Heart left ventricle (tissue), 16 donors: Measurements from ENCODE around the gene ARHGAP26. TPM values are rescaled to one million over a fixed set of nuclear protein-coding genes. Genes with fewer than 3 reads are reported as not detected.

Experiments used
- ATAC-seq, 4 donors: fragments of 200-7000 bp; cut with Tn5 transposase; one replicate each; pipeline ENCODE4 v1.9.1; 2020 to 2022; ENCODE audit warnings: moderate library complexity in 4 of 4, mild to moderate bottlenecking in 3 of 4, moderate number of reproducible peaks in 1 of 4
- DNase-seq, 5 donors: peaks; one replicate each; pipeline ENCODE4 v3.0.0-alpha.2; 2020
- H3K27ac ChIP-seq, 12 donors: fragments of 200-600 bp; sonication (generic) in 4 of 12; one replicate each; pipeline versions ENCODE4 v1.5.0 to v1.8.0; 2016 to 2022; ENCODE audit warnings: mild to moderate bottlenecking in 2 of 12
- H3K27me3 ChIP-seq, 9 donors: fragments of 200-600 bp; sonication (generic) in 2 of 9; one replicate each; pipeline versions ENCODE4 v1.5.1 to v1.8.0; 2016 to 2022; ENCODE audit warnings: mild to moderate bottlenecking in 3 of 9
- H3K36me3 ChIP-seq, 9 donors: fragments of 200-600 bp; sonication (generic) in 2 of 9; one replicate each; pipeline versions ENCODE4 v1.5.0 to v1.8.0; 2018 to 2022; ENCODE audit warnings: mild to moderate bottlenecking in 2 of 9
- H3K4me1 ChIP-seq, 12 donors: fragments of 200-600 bp; sonication (generic) in 4 of 12; one replicate each; pipeline versions ENCODE4 v1.5.0 to v1.8.0; 2016 to 2022; ENCODE audit warnings: mild to moderate bottlenecking in 3 of 12
- H3K4me3 ChIP-seq, 12 donors: fragments of 200-600 bp; sonication (generic) in 4 of 12; one replicate each; pipeline versions ENCODE4 v1.5.0 to v1.8.0; 2017 to 2022; ENCODE audit warnings: mild to moderate bottlenecking in 9 of 12, moderate library complexity in 4 of 12
- H3K9me3 ChIP-seq, 12 donors: fragments of 200-600 bp; sonication (generic) in 4 of 12; one replicate each; pipeline versions ENCODE4 v1.5.0 to v1.8.0; 2016 to 2022; ENCODE audit warnings: mild to moderate bottlenecking in 1 of 12
- POLR2A ChIP-seq, 2 donors: fragments of 450-650 bp; IDR thresholded peaks; one replicate each; pipeline ENCODE4 v1.6.1; 2017; ENCODE audit warnings: antibody characterized with exemption in 2 of 2, mild to moderate bottlenecking in 2 of 2, moderate library complexity in 2 of 2
- WGBS, 4 donors: extraction: QIAGEN DNeasy Blood & Tissue Kit in 2 of 4; methylation state at CpG; one replicate each; pipeline versions ENCODE4 v1.1.5 to v1.1.7; 2013 to 2018; 5-methylcytosine and 5-hydroxymethylcytosine counted together
- intact Hi-C, 10 donors: fragments of 100-400 bp; cut with DNase I; formaldehyde crosslinking; loops; one replicate each; pipeline versions ENCODE4 v1.11.1 to v1.14.2; 2022
- polyA plus RNA-seq, 2 donors: library from polyadenylated mRNA; stranded (reverse); fragments of 200-250 nt; gene quantifications; one replicate each; pipeline ENCODE4 v1.2.3, GENCODE V29; 2013
- total RNA-seq, 9 donors: library from RNA; depleted of rRNA in 2 of 9; stranded (reverse); fragments of >200 nt in 2 of 9; fragmentation: NEBNext Ultra II Directional in 3 of 9; extraction: Animal tissue kit (Norgen Biotek cat#: 25700) in 3 of 9; gene quantifications; one replicate each; pipeline versions ENCODE4 v1.1.0 to v1.2.4, GENCODE V29; 2016 to 2023
- TF ChIP-seq, protein P1 (sequence below), 12 donors: fragments of 200-600 bp; sonication (generic) in 4 of 12; IDR thresholded peaks; one replicate each; pipeline versions ENCODE4 v1.5.0 to v1.8.0; 2018 to 2022; ENCODE audit warnings: antibody characterized with exemption in 12 of 12, mild to moderate bottlenecking in 5 of 12
- donor health status: ischemic (EF 13 %, LVEDD 7.1; RV severe dilation, severe dysfunction).
- donor health status: healthy with polysubstance abuse.
- donor health status: DM: no; HTN: yes; CAD: no.
- donor health status: DM: no; HTN: no; CAD: no.
- donor health status: ischemic (EF 25% LVEDD 6.9; RV normal size, moderate dysfunction).
- donor health status: ischemic (EF 25% LVEDD 5.7; RV mildly dilated, moderate dysfunction).
- donor health status: healthy.
- donor health status: DM: yes; HTN: yes; CAD: no.
- donor health status: ischemic (EF 35%, LVEDD 5.7; RV mildly dilated, moderate dysfunction).
- donor health status: nonischemic (EF 11% LVEDD 7.7; RV severe dilation, severe dysfunction).
- donor health status: DM: yes; HTN: yes; CAD: no.
- donor health status: PGD.
- donor health status: ischemic (EF 29% LVEDD 5.4; RV normal size, mild dysfunction).
- donor health status: nonischemic (EF 23%, LVEDD 6.1; RV moderate dilation, normal function).

The ARHGAP26 gene
- total and polyA plus RNA-seq, 11 donors = 11.9 to 52.1 (median 33.7) TPM

DNA sequence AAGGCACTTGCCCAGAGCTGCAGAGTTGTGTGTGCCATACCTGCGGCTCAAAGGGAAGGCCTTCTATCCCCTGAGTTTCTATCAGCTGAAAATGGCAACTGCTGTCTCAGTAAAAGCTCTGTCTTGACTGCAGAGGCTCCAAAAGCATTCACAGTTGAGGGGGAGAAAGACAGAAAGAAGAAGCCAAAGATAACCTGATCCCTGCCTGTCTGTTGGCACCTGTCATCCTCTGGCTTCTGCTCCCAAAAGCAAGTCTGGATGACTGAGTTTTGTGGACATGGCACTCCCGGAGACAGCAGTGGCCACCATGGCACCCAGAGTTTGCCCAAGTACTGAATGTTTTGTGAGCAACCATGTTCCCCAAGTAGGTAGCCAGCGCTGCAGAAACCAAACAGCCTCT is 456.7 kb downstream of the ARHGAP26 start:
- intact Hi-C loops = loop anchor here in 2 of 10 donors (10.0 kb wide), 2 partner anchors 48 to 168 kb away; no protein-coding TSS in a partner anchor
- no peaks in the 10 kb centered on the region for H3K27me3 ChIP-seq
- DNase-seq (no peak), ATAC-seq (no peak)
- H3K4me1 ChIP-seq = peaks cover 0 to 36% (median 10%) of the 10 kb centered on the region in 12 donors
- H3K27ac ChIP-seq = no peak overlapping the region
- peaks cover 0 to 26% (median 17%) of the 10 kb centered on the region in 9 donors for H3K36me3 ChIP-seq
- H3K4me3 ChIP-seq = no peak overlapping the region
- TF ChIP-seq POLR2A (IDR thresholded peaks at IDR 0.05) = no peak
- TF ChIP-seq, protein P1, sequence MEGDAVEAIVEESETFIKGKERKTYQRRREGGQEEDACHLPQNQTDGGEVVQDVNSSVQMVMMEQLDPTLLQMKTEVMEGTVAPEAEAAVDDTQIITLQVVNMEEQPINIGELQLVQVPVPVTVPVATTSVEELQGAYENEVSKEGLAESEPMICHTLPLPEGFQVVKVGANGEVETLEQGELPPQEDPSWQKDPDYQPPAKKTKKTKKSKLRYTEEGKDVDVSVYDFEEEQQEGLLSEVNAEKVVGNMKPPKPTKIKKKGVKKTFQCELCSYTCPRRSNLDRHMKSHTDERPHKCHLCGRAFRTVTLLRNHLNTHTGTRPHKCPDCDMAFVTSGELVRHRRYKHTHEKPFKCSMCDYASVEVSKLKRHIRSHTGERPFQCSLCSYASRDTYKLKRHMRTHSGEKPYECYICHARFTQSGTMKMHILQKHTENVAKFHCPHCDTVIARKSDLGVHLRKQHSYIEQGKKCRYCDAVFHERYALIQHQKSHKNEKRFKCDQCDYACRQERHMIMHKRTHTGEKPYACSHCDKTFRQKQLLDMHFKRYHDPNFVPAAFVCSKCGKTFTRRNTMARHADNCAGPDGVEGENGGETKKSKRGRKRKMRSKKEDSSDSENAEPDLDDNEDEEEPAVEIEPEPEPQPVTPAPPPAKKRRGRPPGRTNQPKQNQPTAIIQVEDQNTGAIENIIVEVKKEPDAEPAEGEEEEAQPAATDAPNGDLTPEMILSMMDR (IDR thresholded peaks at IDR 0.05) = no peak
- whole genome bisulfite sequencing, 4 donors = 80 to 100% (median 97%) methylated on average over 3 of the region's 3 CpGs
- no peaks in the 10 kb centered on the region for H3K9me3 ChIP-seq

DNA sequence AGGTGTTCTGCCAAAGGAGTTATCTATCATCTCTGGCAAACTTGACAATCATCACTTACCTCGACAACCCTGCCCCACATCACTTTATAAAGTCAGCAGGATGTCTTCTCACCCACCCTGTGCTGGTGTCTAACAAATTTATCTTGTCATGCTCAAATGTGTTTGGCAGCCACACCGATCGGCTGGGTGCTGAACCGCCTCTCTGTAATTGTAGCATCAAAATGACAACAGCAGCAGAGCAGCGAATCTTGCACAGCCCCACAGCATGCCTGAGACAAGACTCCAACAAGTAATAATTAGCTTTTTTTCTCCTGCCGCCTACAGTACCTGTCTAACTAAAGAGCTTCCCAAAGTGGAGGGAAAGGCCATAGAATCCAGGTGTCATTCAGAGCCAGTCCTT is 457.1 kb downstream of the ARHGAP26 start:
- peaks cover 0 to 33% (median 10%) of the 10 kb centered on the region in 12 donors for H3K4me1 ChIP-seq
- no peak overlapping the region for H3K4me3 ChIP-seq
- TF ChIP-seq, protein P1 (IDR thresholded peaks at IDR 0.05) = no peak
- no peak for TF ChIP-seq POLR2A (IDR thresholded peaks at IDR 0.05)
- no peak for ATAC-seq
- WGBS, 4 donors = 68 to 78% (median 74%) methylated on average over 6 of the region's 6 CpGs
- intact Hi-C loops = loop anchor here in 2 of 10 donors (10.0 kb wide), 2 partner anchors 48 to 168 kb away; no protein-coding TSS in a partner anchor
- no peaks in the 10 kb centered on the region for H3K9me3 ChIP-seq
- no peak overlapping the region for H3K27ac ChIP-seq
- H3K36me3 ChIP-seq = peaks cover 0 to 26% (median 17%) of the 10 kb centered on the region in 9 donors
- no peak for DNase-seq
- H3K27me3 ChIP-seq = no peaks in the 10 kb centered on the region

DNA sequence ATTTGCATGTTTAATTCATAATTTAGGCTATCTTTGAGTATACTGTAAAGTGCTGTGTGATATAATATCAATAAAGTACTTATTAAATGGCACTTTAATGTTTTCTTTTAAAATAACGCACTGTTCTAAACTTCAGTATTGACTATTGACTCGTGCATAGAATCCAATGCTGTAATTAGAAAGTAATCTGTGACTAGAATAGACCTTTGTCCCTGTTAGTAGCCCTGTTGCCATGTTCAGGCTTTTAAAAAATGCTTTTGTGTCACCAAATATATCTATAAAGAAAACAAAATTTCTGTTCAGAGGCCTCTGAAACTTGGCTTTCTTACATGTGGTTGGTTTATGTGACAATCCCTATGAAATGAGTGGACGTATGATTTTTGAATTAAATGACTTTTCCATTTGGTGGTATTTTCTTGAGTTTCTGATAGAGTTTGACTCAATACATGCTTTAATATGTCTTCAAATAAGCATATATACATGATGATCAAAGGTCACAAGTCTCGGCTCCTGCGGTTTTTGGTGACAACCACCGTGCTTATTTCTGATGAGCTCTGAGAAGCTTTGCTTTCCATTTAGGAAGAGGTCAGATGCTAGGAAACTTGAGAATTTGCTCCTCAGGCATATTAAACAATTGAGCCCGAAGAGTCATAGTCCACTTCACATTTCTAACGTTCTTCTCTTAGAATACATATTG is 458.6 kb downstream of the ARHGAP26 start:
- no peak for TF ChIP-seq POLR2A (IDR thresholded peaks at IDR 0.05)
- TF ChIP-seq, protein P1 (IDR thresholded peaks at IDR 0.05) = no peak
- 88 to 93% (median 90%) methylated on average over 8 of the region's 8 CpGs for WGBS, 4 donors

DNA sequence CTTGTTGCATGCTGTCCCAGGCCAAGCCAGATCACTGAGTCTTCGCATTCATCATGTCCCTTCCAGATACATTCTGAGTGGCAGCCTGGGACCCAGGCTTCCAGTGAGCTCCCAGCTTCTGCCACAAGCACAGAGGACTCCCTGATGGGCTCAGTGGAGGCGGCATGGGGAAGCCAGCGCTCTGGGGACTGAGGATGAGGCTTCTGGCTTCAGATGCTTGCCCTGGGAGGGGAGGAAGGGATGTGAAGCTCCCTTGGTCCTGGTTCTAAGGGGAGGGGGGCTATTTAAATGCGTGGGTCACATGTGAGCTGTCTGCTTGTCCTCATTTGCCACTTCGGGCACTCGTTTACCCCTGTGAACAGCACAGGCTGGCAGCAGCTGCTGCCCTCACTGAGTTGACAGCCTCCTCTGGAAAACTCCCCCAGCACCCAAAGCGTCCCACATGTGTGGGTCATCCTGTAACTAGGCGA is 459.3 kb downstream of the ARHGAP26 start:
- Histone ChIP-seq H3K4me3 (no peak overlapping the region), H3K36me3 (peaks cover 0 to 6% (median 0%) of the 10 kb centered on the region in 9 donors), H3K4me1 (peaks cover 0 to 25% (median 11%) of the 10 kb centered on the region in 12 donors), H3K27me3 (no peaks in the 10 kb centered on the region), H3K9me3 (no peaks in the 10 kb centered on the region), H3K27ac (no peak overlapping the region)
- peak; percentile 33 to 73 (median 56) for ATAC-seq
- intact Hi-C loops = loop anchor here in 2 of 10 donors (10.0 kb wide), 2 partner anchors 45 to 165 kb away; no protein-coding TSS in a partner anchor
- DNase-seq = peak in 1 of 5 donors; percentile 39
- TF ChIP-seq POLR2A (IDR thresholded peaks at IDR 0.05) = no peak
- TF ChIP-seq, protein P1 (IDR thresholded peaks at IDR 0.05) = no peak
- WGBS, 4 donors = 61 to 78% (median 71%) methylated on average over 7 to 8 of the region's 8 CpGs

More for the DNA sequence above, 458.6 kb downstream of the ARHGAP26 start:
- DNase-seq (no peak), ATAC-seq (no peak)
- Histone ChIP-seq H3K9me3 (no peaks in the 10 kb centered on the region), H3K27me3 (no peaks in the 10 kb centered on the region), H3K27ac (no peak overlapping the region), H3K36me3 (peaks cover 0 to 13% (median 6%) of the 10 kb centered on the region in 9 donors), H3K4me1 (peaks cover 0 to 25% (median 11%) of the 10 kb centered on the region in 12 donors), H3K4me3 (no peak overlapping the region)
- intact Hi-C loops = loop anchor here in 2 of 10 donors (10.0 kb wide), 2 partner anchors 46 to 166 kb away; no protein-coding TSS in a partner anchor
